ENCODE data around the gene RPS15. TPM values are rescaled to one million over a fixed set of nuclear protein-coding genes. Genes with fewer than 3 reads are reported as not detected.

Gene RPS15
- total RNA-seq, 1 donor from 2014 or later = 1,045 TPM

GRCh38 chr19:1441022-1441426, 2.8 kb downstream of the RPS15 start:
- Mint-ChIP-seq H3K27ac (ENCODE audit: unreplicated experiment) (no peak overlapping the region), H3K36me3 (ENCODE audit: low read depth, unreplicated experiment) (peaks cover 13% of the 10 kb centered on the region), H3K27me3 (ENCODE audit: low read depth, unreplicated experiment) (no peaks in the 10 kb centered on the region), H3K4me3 (ENCODE audit: unreplicated experiment) (peak overlapping the region; percentile 95), H3K9me3 (ENCODE audit: unreplicated experiment) (no peaks in the 10 kb centered on the region), H3K4me1 (ENCODE audit: low read depth, unreplicated experiment) (peaks cover 11% of the 10 kb centered on the region)
- Histone ChIP-seq H3K27me3 (ENCODE audit: insufficient read depth, low read length) (no peaks in the 10 kb centered on the region), H3K36me3 (ENCODE audit: insufficient read depth, low read length) (peaks cover 20% of the 10 kb centered on the region), H3K4me3 (ENCODE audit: insufficient read depth, low read depth, low read length) (no peak overlapping the region), H3K4me1 (ENCODE audit: insufficient read depth, low read length) (peaks cover 18% of the 10 kb centered on the region), H3K9me3 (ENCODE audit: insufficient read depth, low read depth, low read length) (no peaks in the 10 kb centered on the region), H3K27ac (ENCODE audit: low read depth, low read length) (no peak overlapping the region), H2AFZ (ENCODE audit: low read depth, low read length) (no peak overlapping the region), H3K79me2 (ENCODE audit: insufficient read depth, low read length) (peaks cover 42% of the 10 kb centered on the region), H4K20me1 (ENCODE audit: insufficient read depth, low read length) (peaks cover 62% of the 10 kb centered on the region), H3K9ac (ENCODE audit: low read length) (peak overlapping the region; percentile 99), H3K4me2 (ENCODE audit: low read length) (peak overlapping the region; percentile 97)
- FAIRE-seq (no peak), DNase-seq (ENCODE audit: low read depth) (no peak)
- TF ChIP-seq EZH2 (IDR thresholded peaks at IDR 0.05; ENCODE audit: insufficient read depth, low read length) (no peak), CTCF (IDR thresholded peaks at IDR 0.05; ENCODE audit: insufficient read depth, low read depth, low read length) (no peak)

GRCh38 chr19:1441677-1442438, 3.7 kb downstream of the RPS15 start:
- peaks cover 20% of the 10 kb centered on the region for H3K36me3 ChIP-seq (ENCODE audit: insufficient read depth, low read length)
- FAIRE-seq = no peak
- peaks cover 13% of the 10 kb centered on the region for H3K36me3 Mint-ChIP-seq (ENCODE audit: low read depth, unreplicated experiment)

More at GRCh38 chr19:1441677-1442438, 3.7 kb downstream of the RPS15 start:
- no peak overlapping the region for H3K27ac Mint-ChIP-seq (ENCODE audit: unreplicated experiment)
- H3K9me3 Mint-ChIP-seq (ENCODE audit: unreplicated experiment) = no peaks in the 10 kb centered on the region
- no peaks in the 10 kb centered on the region for H3K27me3 ChIP-seq (ENCODE audit: insufficient read depth, low read length)
- no peak overlapping the region for H3K4me2 ChIP-seq (ENCODE audit: low read length)
- peaks cover 18% of the 10 kb centered on the region for H3K4me1 ChIP-seq (ENCODE audit: insufficient read depth, low read length)
- peak overlapping the region; percentile 95 for H3K4me3 Mint-ChIP-seq (ENCODE audit: unreplicated experiment)
- TF ChIP-seq EZH2 (IDR thresholded peaks at IDR 0.05; ENCODE audit: insufficient read depth, low read length) (no peak), CTCF (IDR thresholded peaks at IDR 0.05; ENCODE audit: insufficient read depth, low read depth, low read length) (no peak)
- peaks cover 11% of the 10 kb centered on the region for H3K4me1 Mint-ChIP-seq (ENCODE audit: low read depth, unreplicated experiment)
- H3K9me3 ChIP-seq (ENCODE audit: insufficient read depth, low read depth, low read length) = no peaks in the 10 kb centered on the region
- H3K79me2 ChIP-seq (ENCODE audit: insufficient read depth, low read length) = peaks cover 42% of the 10 kb centered on the region
- no peak overlapping the region for H3K9ac ChIP-seq (ENCODE audit: low read length)
- H3K27ac ChIP-seq (ENCODE audit: low read depth, low read length) = no peak overlapping the region
- H3K4me3 ChIP-seq (ENCODE audit: insufficient read depth, low read depth, low read length) = no peak overlapping the region
- DNase-seq (ENCODE audit: low read depth) = no peak
- H2AFZ ChIP-seq (ENCODE audit: low read depth, low read length) = no peak overlapping the region
- H4K20me1 ChIP-seq (ENCODE audit: insufficient read depth, low read length) = peaks cover 62% of the 10 kb centered on the region
- H3K27me3 Mint-ChIP-seq (ENCODE audit: low read depth, unreplicated experiment) = no peaks in the 10 kb centered on the region
